ENCODE results near the gene SRGAP3.

Gene SRGAP3

GRCh38 chr3:9064850-9065249 lies 184.6 kb downstream of the SRGAP3 start:
- no peak for DNase-seq

GRCh38 chr3:9064251-9064650 lies 185.2 kb downstream of the SRGAP3 start:
- no peak for DNase-seq

- no peak for DNase-seq
Measured at GRCh38 chr3:9062570-9062969, 186.9 kb downstream of the SRGAP3 start.

DNA sequence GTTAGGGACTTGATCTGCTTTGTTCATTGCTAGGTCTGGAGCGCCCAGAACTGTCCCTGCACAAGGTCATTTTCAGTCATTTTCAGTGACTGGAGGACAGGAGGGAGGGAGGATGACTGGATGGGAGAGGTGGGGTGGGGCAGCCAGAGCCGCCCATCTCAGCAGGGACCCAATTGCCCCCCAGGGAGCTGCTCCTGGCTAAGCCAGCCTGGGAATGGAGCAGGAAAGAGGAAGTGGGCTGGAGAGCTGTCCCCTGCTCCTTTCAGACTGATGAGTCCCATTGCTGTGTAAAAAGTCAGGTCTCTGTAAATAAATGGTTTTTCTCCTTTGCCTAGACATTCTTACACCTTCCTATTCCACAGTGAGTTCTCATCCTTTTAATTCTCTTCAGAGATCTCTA lies 187.8 kb downstream of the SRGAP3 start:
- no peak for DNase-seq

GRCh38 chr3:9059489-9060400 lies 189.7 kb downstream of the SRGAP3 start:
- DNase-seq: no peak

DNA sequence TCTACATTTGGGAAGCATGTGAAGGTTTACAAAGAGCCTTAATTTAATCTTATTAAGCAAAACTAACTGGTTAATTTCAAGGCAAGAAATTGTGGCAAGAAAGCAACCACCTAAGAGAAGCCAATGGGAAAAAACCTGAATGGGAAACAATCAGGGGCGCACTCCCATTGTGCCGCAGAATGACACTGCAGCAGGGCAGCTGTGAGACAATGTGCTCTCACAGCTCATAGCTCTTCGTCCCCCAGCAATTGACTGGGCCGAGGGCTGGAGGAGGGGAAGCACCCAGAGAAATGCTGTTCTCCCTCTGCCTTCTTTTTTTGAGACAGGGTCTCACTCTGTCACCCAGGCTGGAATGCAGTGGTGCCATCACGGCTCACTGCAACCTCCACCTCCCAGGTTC lies 192.9 kb downstream of the SRGAP3 start:
- DNase-seq: peak in 6 of 56 donors; percentile 18 to 57 (median 29)

- DNase-seq: no peak
Measured at GRCh38 chr3:9047452-9048346, 201.7 kb downstream of the SRGAP3 start.

DNA sequence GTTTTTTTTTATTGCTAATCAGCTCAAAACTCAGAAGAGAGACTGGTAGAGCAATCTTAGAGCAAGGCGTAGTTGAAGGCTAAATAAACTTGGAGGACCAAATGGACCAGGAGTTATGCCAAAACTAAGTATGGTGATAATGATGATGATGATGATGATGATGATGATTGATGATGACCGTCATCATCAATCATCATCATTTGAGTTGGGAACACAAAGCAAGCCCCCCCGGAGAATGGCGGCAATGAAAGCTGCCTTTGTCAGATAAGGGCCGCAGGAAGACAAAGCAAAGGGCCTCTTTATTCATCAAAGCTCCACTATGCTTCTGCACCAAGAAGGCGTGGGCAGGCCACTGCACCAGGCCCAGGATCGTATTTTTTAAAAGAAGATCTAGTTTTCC lies 204.1 kb downstream of the SRGAP3 start:
- DNase-seq: peak in 10 of 56 donors; percentile 14 to 39 (median 24)

DNA sequence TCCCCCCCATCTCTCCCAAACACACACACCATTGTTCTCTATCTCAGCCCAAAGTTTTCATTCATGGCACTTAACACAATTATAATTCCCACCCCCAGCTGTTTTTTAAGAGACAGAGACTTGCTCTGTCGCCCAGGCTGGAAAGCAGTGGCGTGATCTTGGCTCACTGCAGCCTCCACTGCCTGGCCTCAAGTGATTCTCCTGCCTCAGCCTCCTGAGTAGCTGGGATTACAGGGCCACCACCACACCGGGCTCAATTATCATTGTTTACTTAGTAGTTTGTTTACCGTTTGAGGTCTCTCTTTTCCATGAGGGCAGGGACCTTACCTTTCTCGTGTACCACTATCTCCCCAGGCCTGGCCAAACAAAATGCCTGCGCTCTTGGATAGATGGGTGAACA lies 206.4 kb downstream of the SRGAP3 start:
- DNase-seq: no peak

DNA sequence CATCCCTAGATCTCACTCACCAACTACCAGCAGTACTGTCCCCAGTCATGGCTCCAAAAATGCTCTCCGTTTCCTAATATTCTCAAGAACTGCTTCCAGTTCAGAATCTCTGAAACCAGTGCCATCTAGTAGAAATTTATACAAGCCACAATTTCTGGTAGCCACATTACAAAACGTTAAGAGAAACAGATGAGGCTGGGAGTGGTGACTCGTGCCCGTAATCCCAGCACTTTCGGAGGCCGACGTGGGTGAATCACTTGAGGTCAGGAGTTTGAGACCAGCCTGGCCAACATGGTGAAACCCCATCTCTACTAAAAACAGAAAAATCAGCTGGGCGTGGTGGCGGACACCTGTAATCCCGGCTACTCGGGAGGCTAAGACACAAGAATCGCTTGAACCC lies 207.8 kb downstream of the SRGAP3 start:
- DNase-seq: no peak

DNA sequence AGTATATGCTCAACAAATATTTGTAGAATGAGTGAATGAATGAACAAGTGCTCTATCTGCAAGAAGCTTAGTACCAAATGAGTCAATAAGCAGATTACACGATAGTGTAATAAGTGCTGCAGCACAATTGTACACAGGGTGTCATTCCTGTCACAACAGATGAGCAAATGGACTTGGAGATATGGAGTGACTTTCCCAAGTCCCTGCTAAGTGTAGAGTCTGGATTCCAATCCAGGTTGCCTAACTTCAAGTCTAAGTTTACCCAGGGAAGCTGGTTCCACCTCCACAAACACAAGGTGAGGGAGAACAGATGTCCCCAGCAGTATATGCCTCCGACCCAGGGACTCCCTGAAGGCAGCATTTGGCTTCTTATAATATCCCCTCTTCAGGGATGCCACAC lies 208.4 kb downstream of the SRGAP3 start:
- DNase-seq: no peak

DNA sequence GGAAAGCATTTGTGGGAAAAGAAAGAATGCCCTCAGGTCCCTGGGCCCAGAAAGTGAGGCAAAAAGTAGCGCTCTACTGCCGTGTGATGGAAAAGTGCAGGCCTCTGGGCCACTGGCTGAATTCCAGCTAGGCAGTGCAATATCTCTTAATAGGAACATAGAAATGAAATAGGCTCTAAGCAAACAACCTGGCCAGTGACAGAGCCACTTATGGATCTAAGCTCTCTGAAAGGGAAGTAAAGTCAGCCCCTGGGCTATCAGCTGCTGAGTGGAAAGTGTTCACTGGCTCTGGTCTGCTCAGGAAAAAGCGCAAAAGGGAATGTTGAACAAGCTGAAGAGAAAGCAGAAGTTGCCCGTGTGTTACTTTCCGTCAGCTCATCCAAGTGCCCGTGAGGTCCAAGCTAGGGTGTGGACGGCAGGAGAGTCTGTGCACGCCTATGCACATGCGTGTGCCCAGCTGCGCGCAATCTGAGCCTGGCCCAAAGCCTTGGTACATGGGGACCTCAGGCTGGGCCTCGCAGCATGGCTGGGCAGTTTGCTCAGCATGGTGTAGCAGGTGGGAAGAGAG lies 212.2 kb downstream of the SRGAP3 start:
- DNase-seq: peak in 3 of 56 donors; percentile 10 to 52 (median 17)

GRCh38 chr3:9036404-9037131 lies 212.9 kb downstream of the SRGAP3 start:
- peak in 2 of 56 donors; percentile 40 to 55 for DNase-seq

- DNase-seq: no peak
Measured at GRCh38 chr3:9035961-9036360, 213.5 kb downstream of the SRGAP3 start.

GRCh38 chr3:9035473-9035872 lies 214.0 kb downstream of the SRGAP3 start:
- DNase-seq: no peak

DNA sequence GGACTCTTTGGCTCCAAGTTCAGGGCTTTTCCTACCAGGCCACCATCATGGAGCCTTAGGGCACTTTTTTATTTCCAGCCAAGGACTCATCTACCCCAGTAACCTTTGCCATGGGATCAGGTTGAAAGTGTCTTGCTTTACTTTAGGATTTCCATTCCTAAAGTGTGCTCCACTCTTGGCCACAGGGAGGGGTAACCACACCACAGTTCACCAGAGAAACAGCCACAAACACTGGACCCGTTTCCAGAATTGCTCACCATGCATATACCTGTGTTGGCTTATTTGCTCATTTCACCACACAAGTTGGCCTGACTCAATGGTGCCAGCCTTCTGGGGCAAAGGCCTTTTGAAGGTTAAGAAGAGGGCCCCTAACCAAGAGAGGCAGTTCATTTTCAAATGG lies 215.6 kb downstream of the SRGAP3 start:
- DNase-seq: no peak

- no peak for DNase-seq
Measured at GRCh38 chr3:9032231-9032777, 217.1 kb downstream of the SRGAP3 start.

DNA sequence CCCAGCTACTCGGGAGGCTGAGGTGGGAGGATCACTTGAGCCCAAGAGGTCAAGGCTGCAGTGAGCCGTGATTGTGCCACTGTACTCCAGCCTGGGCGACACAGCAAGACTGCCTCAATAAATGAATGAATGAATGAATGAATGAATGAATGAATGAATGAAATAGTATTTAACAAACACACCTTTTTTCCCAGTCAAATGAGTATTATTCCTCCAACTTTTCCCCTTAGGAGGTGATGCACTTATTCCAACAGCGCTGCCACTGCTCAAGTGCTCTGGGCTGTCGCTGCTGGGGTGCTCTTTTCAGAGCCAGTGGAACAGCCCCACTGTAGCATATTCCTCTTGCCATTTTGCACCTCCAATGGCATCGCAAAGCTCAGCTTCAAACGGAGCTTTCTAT lies 219.4 kb downstream of the SRGAP3 start:
- DNase-seq: no peak

DNA sequence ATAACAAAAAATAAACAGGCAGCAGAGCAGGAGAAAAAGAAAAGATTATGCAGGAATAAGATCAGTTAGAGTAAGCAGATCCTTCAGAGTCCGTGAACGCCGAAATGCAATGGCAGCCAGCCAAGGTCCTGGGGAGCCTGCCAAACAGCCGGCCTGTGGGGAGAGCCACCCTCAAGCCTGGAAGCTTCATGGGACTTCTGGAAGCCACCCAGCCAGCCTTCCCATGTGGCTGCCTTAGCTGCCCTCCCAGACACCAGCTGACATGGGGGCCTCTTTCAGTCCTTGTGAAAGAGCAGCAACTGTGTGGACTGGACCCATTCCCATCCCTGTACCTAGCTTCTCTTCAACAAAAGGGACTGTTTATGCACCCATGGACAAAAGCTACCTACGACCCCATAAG lies 221.3 kb downstream of the SRGAP3 start:
- DNase-seq: peak in 54 of 56 donors; percentile 25 to 87 (median 72)

DNA sequence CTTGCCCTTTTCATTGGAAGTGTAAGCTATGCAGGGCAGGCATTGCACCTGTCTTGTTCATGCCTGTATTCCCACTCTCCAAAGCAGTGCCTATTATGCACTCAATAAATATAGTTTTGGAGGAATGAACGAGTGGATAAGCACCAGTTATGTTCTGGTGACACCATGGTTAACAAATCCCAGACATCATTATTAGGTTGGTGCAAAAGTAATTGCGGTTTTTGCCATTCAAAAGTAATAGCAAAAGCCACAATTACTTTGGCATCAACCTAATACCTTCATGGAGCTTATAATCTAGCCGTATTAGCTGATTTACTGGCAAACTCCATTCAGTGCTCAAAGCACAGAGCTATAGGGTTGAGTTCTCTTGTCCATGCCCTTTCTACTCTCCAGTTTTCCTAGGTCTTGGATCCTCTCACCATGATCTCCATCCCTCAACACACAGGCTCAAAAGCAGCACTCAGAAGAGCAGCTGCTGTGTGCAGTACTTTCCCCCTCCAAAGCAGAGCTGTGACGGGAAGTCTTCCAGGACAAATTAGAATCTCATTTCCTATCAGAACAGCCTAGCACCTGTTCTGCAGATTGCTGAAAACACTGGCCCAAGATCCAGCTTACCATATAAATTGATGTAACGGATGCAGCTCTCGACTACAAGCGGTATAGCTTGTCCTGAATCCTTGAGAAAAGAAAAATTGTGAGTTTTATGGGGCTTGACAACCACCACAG lies 223.0 kb downstream of the SRGAP3 start:
- DNase-seq: no peak

Measured in amygdala (tissue), 56 donors.